Stimulated activated CD8-positive, alpha-beta memory T cell treated with anti-CD3 and anti-CD28 coated beads, Interleukin-4, amount 100 ng/mL, for 1 hour (primary cell): ENCODE data around the gene AIMP1.

Experiments
- DNase-seq, 2 donors: peaks; one replicate each; pipeline ENCODE4 v3.0.0-alpha.2; 2020; ENCODE audit warnings: low read depth in 2 of 2, low spot score in 1 of 2

AIMP1 gene

DNA sequence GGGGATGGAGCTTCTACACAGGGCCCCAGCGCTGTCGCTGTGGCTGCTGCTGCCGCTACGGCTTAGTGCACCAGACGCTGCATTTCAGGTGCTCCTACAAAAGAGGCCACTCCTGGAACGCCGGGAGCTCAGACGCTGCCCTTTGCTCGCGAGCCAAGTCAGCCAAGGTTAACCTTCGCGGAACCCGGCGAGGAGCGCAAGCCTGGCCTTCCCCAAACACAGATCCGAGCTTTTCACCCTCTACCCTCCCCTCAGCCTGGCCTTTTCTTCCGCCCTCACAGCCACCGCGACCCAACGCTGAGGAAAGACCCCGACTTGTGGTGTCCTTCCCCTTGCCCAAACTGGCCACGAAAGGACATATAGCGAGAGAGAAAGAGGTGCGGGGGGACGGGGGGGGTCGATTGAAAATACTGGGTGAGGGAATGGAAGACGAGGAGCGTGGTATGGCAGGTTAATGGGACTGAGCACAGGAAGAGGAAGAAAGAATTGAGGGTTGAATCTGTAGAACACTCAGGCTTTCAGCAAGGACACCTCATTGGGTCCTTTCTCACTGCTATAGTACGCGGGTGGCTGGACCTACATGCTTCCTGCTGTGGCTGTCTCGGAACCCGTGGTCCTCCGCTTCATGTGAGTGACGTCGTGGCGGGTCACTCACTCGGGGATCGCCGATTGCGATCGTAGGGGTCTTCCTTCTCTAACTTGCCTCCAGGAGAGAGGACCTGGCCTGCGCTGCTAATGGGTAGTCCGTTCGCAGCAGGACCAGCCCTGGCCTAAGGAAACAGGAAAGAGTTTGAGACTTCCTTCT lies at the start of gene AIMP1, which contains the start of gene TBCK:
Gene AIMP1 (plus strand): TSS at position 583 of the 805 bp plus-strand sequence. CDS start 8,460 bp downstream, outside the sequence.
Gene TBCK (minus strand): TSS at position 242 of the 805 bp plus-strand sequence. CDS start 7,249 bp downstream, outside the sequence.
- peak; percentile 71 to 74 for DNase-seq

DNA sequence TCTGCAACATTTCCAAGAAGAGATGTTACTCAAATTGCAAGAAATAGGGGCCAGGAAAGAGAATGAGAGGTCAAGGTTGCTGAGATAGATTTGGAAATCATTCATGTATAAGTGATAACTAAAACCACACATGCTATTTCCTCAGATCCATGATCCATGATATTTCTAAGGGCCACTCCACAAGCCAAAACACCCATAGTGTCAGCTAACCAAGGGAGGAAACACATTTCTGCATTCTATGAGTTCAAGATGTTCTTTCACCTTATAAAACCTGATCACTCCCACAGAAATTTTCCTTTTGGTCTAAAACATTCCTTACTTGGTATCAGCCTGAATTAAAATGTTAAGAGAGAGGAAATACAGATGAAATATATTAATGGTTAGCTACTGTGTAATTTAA lies 47.6 kb upstream of the AIMP1 start:
- no peak for DNase-seq

DNA sequence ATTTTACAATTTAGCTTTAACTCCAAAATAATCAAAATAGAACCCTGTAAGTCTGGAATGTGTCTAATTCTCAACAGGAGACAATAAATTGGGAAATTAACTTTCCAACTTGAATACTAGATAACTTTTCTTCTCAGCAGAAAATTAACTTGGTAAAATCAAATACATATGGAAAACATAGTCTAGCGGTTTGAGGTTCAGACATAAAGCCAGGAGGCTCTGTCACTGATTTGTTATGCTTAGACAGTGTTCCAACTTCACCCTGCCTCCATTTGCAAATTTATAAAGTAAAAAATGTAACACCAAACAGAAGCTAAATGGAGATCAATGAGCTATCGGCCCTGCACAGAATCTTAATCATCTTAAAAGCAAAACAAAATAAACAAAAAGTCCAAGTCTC lies 46.6 kb upstream of the AIMP1 start:
- DNase-seq, result no peak

DNA sequence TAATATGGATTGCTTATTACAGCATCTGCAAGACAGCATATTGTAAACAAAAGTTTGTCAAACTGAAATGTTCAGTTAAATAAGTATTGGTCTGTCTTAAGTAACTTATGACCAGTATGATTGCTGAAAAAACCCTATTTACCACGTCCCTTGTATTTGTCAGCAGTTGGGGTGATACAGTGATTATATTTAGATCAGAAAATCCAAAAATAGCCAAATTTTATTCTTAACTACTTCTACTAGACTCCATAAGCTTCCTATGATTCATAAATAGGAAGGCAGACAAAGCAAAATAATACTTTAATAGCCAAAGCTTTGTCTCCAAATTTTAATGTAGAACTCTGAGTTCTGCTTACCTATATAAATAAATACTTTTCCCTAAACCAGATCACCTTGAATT lies 45.6 kb upstream of the AIMP1 start:
- no peak for DNase-seq

DNA sequence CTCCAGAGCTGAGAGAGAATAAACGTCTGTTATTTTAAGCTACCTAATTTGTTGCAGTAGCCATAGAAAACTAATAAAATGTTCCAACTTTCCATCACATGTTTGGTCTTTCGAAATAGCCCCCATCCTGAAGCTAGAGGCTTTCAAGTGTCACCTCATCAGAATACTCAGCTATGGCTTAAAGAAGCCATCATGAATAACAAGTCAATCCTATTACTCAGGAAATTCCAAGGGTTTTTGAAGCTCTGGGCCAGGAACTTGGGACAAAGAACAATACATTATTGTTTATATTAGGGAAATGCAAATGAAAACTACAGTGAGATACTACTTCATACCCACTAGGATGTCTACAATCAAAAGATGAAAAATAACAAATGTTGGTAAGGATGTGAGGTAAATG lies 42.5 kb upstream of the AIMP1 start:
- DNase-seq, result no peak

DNA sequence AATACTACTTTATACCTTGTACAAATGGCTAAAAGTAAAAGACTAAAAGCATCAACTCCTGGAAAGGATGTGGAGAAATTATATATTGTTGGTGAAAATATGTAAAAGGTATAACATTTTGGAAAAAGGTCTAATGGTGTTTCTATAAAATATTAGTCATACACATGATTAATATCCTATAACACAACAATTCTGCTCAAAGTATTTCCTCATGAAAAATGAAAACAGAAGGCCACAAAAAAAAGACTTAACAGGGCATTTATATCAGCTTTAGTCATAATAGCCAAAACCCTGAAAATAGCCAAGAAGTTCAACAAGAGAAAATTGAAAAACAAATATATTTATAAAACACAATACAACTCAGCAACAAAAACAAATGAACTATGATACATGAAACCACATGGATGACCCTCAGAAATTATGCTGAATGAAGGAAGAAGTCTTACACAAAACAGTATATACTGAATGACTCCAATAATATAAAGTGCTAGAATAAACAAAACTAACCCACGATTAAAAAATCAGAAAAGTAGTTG lies 39.1 kb upstream of the AIMP1 start:
- DNase-seq, result no peak

DNA sequence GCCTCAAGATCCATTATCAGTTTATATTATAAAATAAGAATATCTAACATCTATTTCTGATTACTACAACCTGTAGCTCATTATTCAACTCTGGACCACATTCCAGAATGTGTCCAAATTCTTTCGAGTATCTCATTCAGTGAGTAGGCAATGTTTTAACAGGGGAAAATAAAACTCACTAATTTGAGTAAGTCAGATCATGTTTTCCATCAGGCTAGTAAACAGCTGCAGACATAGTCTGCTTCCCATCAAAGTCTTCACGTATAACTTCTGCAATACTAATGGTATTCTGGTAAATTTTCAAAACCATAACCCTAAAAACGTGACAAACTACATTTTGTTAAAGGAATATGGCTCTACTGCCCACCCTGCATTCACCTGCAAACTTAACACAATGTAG lies 32.1 kb upstream of the AIMP1 start:
- no peak for DNase-seq

DNA sequence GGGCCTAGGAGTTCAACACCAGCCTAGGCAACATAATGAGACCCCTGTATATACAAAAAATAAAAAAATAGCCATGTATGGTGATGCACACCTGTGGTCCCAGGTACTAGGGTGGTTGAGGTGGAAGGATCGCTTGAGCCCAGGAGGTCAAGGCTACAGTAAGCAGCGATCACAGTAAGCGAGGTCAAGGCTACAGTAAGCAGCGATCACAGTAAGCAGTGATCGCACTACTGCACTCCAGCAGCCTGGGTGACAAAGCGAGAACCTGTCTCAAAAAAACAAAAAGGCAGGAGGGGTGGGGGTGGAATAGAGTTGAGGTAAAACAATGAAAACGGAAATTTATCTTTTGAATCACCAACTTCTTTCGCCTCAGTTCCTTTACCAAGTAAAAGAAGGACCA lies 29.7 kb upstream of the AIMP1 start:
- no peak for DNase-seq

DNA sequence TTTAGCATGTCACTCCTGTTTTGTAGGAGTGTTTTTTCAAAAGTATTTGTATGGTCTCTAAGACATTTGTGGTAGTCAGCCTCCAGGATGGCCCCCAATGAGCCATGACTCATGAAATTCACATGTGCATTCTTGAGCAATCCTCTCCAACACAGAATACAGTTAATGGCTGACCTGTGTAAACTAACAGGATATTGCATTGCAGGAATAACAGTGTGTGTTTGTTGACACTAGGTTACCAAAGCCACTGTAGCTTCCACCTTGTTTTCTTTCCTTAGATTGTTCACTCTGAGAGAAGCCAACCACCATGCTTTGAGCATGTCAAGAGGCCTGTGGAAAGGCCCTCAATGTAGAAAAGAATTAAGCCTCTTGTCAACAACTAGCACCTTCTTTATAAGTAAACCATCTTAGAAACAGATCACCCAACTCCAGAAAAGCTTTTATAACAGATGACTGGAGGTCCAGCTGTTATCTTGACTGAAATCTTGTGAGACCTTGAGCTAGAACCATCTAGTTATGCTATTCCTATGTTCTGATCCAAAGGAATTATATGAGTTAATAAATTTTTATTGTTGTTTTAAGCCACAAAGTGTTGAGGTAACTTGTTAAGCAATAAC lies 28.9 kb upstream of the AIMP1 start:
- DNase-seq, result no peak

DNA sequence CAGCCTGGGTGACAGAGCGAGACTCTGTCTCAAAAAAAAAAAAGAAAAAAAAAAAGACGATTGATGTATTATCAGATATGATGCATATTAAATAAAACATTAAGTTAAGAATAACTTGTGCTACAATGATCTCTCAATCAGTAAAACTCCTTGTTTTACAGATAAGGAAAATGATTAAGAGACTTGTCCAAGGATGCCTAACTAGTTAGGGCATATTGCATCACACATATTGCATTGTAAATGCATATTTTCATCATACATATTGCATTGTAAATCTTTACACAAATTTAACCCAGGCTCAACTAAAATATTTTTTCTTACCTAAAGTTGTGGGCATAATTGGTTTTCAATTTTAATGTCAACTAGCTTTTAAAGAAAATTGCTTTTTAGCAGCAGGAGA lies 26.6 kb upstream of the AIMP1 start:
- no peak for DNase-seq

DNA sequence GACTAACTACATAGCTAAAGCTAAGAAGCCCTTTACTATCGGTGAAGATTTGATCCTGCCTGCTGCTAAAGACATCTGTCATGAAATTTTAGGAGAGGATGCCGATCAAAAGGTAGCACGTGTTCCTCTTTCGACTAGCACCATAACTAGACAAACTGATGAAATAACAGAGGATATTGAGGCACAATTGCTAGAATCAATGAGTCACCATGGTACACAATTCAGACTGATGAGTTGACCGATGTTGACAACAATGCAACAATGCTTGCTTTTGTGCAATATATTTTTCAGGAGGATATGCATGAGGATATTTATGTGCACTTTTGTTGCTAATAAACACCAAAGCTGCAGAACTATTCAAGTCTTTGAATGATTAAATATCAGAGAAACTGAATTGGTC lies 24.7 kb upstream of the AIMP1 start:
- no peak for DNase-seq

DNA sequence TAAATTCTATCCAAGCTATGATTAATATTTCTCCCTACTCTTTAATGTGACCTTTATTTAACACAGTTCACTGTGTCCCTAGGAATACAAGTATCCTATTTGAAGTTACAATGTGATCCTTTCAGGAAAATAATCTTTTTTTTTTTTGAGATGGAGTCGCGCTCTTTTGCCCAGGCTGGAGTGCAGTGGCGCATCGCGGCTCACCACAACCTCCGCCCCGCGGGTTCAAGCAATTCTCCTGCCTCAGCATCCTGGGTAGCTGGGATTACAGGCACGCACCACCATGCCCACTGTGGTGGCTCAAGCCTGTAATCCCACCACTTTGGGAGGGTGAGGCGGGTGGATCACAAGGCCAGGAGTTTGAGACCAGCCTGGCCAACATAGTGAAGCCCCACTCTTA lies 22.3 kb upstream of the AIMP1 start:
- DNase-seq, result no peak

DNA sequence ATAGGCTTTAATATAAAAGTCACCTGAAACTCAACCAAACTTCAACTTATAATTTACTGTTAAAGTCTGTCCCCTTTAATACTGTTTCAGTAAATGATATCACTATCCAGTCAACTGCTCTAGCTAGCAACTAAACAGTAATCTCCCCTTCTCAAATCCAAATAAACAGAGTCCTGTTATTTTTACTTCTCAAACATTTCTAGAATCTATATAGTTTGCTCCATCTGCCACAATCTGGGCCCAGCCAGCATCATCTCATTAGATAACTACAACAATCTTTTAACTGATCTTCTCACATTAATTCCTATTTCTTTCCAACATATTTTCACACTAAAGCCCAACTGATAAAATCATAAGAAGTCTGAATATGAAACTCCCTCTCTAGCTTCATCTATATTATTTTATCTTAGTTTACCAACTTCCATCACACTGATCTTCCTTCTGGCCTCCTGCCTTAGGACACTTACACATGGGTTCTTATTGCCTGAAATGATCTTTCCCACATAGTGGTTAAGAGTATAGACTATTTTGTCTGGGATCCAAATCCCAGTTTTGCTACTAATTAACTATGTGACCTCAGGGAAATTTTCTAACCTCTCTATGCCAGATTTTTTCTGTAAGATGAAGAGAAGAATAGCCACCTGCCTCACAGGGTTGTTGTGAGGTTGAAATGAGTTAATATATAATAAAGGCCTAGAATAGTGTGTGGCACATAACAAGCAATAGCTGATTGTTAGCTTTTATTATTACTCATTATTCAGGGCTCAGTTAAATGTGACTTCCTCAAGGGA lies 18.9 kb upstream of the AIMP1 start:
- no peak for DNase-seq

DNA sequence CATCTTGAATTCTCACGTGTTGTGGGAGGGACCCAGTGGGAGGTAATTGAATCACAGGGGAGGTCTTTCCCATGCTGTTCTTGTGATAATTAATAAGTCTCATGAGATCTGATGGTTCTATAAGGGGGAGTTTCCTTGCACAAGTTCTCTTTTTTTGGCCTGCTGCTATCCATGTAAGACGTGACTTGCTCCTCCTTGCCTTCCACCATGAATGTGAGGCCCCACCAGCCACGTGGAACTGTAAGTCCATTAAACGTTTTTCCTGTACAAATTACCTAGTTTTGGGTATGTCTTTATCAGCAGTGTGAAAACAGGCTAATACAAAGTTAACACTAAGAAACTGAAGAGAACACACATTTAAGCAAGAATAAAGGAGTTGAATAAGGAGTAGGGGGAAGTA lies 16.4 kb upstream of the AIMP1 start:
- no peak for DNase-seq

DNA sequence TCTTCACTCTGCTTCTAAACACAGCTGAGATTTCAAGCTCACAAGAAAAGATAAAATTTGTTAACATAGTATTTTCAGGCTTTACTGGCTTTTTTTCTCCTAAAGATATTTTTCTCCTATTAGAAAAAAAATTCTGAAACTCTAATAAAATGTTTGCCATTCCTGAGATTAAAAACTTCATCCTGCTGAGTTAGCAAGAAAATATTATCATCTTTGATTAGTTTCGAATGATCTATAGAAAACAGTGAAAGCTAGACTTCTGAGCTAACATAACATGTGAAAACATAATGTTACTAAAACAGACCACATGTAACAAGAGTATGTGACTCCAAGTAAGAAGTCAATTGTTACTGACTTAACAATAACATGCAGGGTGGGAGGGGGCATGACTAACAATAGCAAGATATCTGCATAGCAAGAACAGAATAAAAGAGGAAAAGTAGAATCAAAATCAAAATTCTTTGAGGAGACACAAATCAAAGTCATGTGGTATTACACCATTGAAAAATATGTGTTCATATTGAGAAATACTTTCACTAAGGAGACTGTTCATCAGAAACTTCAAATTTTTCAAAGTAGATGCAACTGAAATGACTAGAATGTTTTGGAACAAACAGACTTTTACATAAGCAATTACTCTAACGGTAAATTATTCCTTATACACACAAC lies 14.8 kb upstream of the AIMP1 start:
- no peak for DNase-seq

DNA sequence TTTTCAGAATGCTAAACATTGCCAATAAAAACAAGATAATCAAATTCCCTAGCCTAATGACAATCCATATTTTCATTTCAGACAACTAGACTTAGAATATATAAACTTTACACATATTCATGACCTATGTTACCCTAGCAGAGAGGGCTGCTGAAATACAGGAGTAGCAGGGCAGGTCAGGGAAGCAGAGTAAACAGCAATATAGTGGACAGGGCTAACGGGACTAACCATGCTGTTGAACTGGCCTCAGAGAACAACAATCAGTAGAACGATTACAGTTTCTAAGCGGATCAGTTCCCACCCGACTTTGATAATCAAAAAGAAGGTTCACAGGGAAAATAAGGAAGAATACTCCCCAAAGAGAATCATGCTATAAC lies 14.3 kb upstream of the AIMP1 start:
- DNase-seq, result no peak

DNA sequence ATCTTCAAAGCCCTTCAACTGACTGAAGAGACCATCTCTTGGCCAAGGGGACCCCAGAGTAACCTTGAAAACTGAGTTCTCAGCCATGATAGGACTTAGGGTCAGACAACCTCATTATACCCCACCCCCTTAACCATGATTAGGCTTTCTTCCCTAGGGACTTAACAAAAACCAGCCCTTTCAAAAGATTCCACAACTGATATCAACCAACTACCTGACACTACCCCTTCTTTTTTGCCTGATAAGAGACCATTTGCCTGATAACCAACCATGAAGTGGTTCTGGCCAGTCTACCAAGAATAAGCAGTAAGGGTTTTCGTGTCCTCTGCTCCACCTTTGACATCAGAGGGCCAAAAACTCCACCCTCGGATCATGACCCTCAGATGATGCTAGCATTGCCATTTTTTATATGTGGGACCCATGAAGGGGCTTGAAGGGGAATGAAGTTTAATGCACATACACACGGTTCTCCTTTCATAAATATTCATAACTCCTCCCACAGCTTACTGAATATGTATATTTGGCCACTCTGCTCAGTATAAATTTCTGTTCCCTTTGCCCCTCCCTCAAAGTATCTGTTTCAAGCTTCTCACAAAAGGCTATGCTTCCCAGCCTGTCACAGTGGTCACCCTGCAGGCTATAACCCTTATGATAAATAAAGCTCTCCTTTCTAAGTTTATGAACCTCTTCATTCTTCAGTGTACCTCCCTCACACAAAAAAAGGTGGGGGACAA lies 12.6 kb upstream of the AIMP1 start:
- no peak for DNase-seq

DNA sequence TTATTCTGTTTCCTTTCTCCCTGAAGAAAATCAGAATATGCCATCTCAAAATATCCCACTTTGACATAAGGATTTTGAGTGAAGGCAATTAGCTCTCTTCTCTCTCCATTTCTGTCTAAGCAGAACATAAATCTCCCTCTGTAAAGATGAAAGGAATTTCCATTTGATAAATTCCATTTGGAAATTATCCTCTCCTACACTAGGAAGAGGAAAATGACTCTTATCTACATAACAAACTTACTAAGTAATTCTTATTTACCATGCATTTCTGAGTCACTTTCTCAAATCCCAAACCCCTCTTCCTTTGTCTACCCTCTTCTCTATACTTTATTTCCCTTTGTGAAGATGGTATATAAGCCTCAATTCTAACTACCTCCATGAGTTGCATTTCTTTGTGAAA lies 11.7 kb upstream of the AIMP1 start:
- DNase-seq, result no peak

DNA sequence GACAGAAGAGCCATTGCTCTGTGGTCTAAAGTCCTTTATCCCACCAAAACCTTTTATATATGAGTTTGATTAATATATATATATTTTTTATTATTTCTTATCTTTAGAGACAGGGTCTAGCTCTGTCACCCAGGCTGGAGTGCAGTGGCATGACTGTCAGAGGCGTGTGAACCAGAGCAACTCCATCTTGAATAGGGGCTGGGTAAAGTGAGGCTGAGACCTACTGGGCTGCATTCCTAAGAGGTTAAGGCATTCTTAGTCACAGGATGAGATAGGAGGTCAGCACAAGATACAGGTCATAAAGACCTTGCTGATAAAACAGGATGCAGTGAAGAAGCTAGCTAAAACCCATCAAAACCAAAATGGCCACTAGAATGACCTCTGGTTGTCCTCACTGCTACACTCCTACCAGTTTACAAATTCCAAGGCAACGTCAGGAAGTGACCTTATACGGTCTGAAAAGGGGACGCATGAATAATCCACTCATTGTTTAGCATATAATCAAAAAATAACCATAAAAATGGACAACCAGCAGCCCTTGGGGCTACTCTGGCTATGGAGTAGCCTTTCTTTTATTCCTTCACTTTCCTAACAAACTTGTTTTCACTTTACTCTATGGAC lies 10.8 kb upstream of the AIMP1 start:
- DNase-seq, result no peak

DNA sequence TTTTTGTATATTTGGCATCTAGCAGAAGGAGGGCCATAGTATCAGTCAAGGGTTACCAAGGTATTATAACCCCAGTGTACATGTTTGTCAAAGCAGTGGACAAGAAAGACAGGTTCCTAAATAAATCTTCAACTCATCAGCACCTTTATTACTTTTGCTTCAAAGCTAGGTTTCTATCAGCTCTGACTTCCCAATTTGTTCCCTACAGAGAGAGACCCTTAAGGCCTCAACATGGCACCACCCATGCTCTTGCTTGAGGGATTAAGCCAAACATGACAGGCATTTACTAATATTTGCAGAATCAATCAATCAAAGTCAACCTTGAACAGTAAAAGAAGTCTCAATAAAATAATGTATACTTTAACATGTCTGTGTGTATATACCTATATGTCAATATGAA lies 9.8 kb upstream of the AIMP1 start:
- no peak for DNase-seq
